HepG2 (cell line): ENCODE measurements around the gene PALM2AKAP2. TPM values are rescaled to one million over a fixed set of nuclear protein-coding genes. Genes with fewer than 3 reads are reported as not detected.

ENCODE experiments used
- ATAC-seq: fragments of 200-7000 bp; cut with Tn5 transposase; 3 replicates; pipeline ENCODE4 v1.9.1; 2020; ENCODE audit warnings: mild to moderate bottlenecking, moderate library complexity
- Bru-seq: library from RNA; stranded (reverse); fragments of 400-500 nt; gene quantifications from one replicate; lab custom pipeline; 2021; lab: Mats Ljungman, UMichigan
- BruChase-seq, 2 experiments: library from RNA; stranded (reverse); fragments of 400-500 nt; gene quantifications; one replicate each; lab custom pipeline; 2021; lab: Mats Ljungman, UMichigan
- BruUV-seq: library from RNA; stranded (reverse); fragments of 400-500 nt; replicated peaks from 2 replicates; lab custom pipeline; 2021; lab: Mats Ljungman, UMichigan
- CTCF ChIA-PET: fragments of 300-600 bp; formaldehyde crosslinking; extraction: SDS; loops from one replicate; lab custom pipeline; 2021; ENCODE audit warnings: low total read pairs, inconsistent platforms, low intra/inter-chr PET ratio; lab: Yijun Ruan, JAX
- POLR2A ChIA-PET: fragments of 350-600 bp; sonication (Branson Sonifier 250); formaldehyde crosslinking; loops from one replicate; lab custom pipeline; 2020; ENCODE audit warnings: antibody characterized with exemption, inconsistent platforms; lab: Yijun Ruan, JAX
- DNase-seq: peaks from one replicate; pipeline ENCODE4 v3.0.0-alpha.2; 2015; ENCODE audit warnings: low spot score
- FAIRE-seq: peaks from 3 replicates; lab custom pipeline; 2011; peaks lifted over from hg19 to GRCh38; lab: Jason Lieb, UNC
- H2AFZ ChIP-seq: one replicate; pipeline ENCODE4 v1.6.1; 2011; ENCODE audit warnings: low read length, inconsistent platforms
- H3K27ac ChIP-seq: fragments of 300-600 bp; 3 replicates; pipeline ENCODE4 v1.8.0; 2011; ENCODE audit warnings: mixed run types, mild to moderate bottlenecking, mixed read lengths, low read length, inconsistent platforms; ENCODE audit not compliant: insufficient read depth; ENCODE audit errors: extremely low read length
- H3K27me3 ChIP-seq, 2 experiments: fragments of 200-600 bp in 1 of 2; 2 replicates in 1 of 2; 3 replicates in 1 of 2; pipeline versions ENCODE4 v1.6.0 to v1.8.0; 2011; ENCODE audit warnings: low read length in 2 of 2, mild to moderate bottlenecking in 2 of 2, moderate library complexity in 2 of 2, inconsistent platforms in 1 of 2; ENCODE audit not compliant: insufficient read depth in 2 of 2, control insufficient read depth in 1 of 2
- H3K36me3 ChIP-seq, 2 experiments: fragments of 200-600 bp in 1 of 2; replicated peaks in 1 of 2; 2 replicates in 1 of 2; 3 replicates in 1 of 2; pipeline versions ENCODE4 v1.5.1 to v1.8.0; 2011; ENCODE audit warnings: low read length in 2 of 2, inconsistent platforms in 1 of 2; ENCODE audit not compliant: insufficient read depth in 2 of 2, control insufficient read depth in 1 of 2
- H3K4me1 ChIP-seq: 2 replicates; pipeline ENCODE4 v1.5.1; 2012; ENCODE audit warnings: low read length, inconsistent platforms; ENCODE audit not compliant: insufficient read depth
- H3K4me2 ChIP-seq: 2 replicates; pipeline ENCODE4 v1.6.0; 2011; ENCODE audit warnings: low read depth, low read length, inconsistent platforms
- H3K4me3 ChIP-seq, 3 experiments: fragments of 200-600 bp in 1 of 3; sonication (generic), shearing (Covaris generic) in 1 of 3; replicated peaks in 1 of 3; 2 replicates each; pipeline ENCODE4 v1.5.1; 2011 to 2016; ENCODE audit warnings: low read length in 3 of 3, inconsistent platforms in 2 of 3, low read depth in 2 of 3, mild to moderate bottlenecking in 2 of 3, control low read depth in 1 of 3, mixed read lengths in 1 of 3; ENCODE audit not compliant: insufficient read depth in 1 of 3
- H3K79me2 ChIP-seq: one replicate; pipeline ENCODE4 v1.6.1; 2011; ENCODE audit warnings: low read length, inconsistent platforms; ENCODE audit not compliant: insufficient read depth
- H3K9ac ChIP-seq: 2 replicates; pipeline ENCODE4 v1.6.0; 2011; ENCODE audit warnings: mild to moderate bottlenecking, low read depth, low read length, inconsistent platforms; ENCODE audit not compliant: insufficient read depth
- H3K9me3 ChIP-seq: 2 replicates; pipeline ENCODE4 v1.5.1; 2012; ENCODE audit warnings: mild to moderate bottlenecking, low read length
- H4K20me1 ChIP-seq: 2 replicates; pipeline ENCODE4 v1.6.0; 2011; ENCODE audit warnings: inconsistent platforms, mild to moderate bottlenecking, low read length, moderate library complexity; ENCODE audit not compliant: insufficient read depth
- BHLHE40 ChIP-seq: IDR thresholded peaks from 2 replicates; pipeline ENCODE4 v1.6.1; 2011; ENCODE audit warnings: low read length, improper control_type of control experiment
- HNRNPH1 ChIP-seq: fragments of 200-400 bp; formaldehyde crosslinking; optimal IDR thresholded peaks from 2 replicates; pipeline ENCODE3; 2017; ENCODE audit warnings: mild to moderate bottlenecking, low read depth, low read length
- KLF11 ChIP-seq: IDR thresholded peaks from 2 replicates; pipeline ENCODE4 v1.6.1; 2016; ENCODE audit warnings: missing compliant biosample characterization
- RAD21 ChIP-seq: fragments of 450-650 bp; formaldehyde crosslinking; IDR thresholded peaks from 2 replicates; pipeline ENCODE4 v1.5.0; 2020; ENCODE audit warnings: mild to moderate bottlenecking
- SKI ChIP-seq: fragments of 450-650 bp; IDR thresholded peaks from one replicate; pipeline ENCODE4 v1.6.1; 2018; ENCODE audit warnings: mild to moderate bottlenecking; ENCODE audit not compliant: partially characterized antibody
- STAT5B ChIP-seq: sonication (generic); formaldehyde crosslinking; IDR thresholded peaks from 2 replicates; pipeline ENCODE4 v1.4.0; 2020; ENCODE audit warnings: missing genetic modification reagents
- ZNF253 ChIP-seq: sonication (generic); formaldehyde crosslinking; IDR thresholded peaks from 2 replicates; pipeline ENCODE4 v1.8.0; 2022; ENCODE audit warnings: mild to moderate bottlenecking, missing genetic modification reagents, borderline replicate concordance
- ZNF687 ChIP-seq: sonication (generic); formaldehyde crosslinking; IDR thresholded peaks from 2 replicates; pipeline ENCODE4 v1.5.1; 2020; ENCODE audit warnings: mild to moderate bottlenecking, missing genetic modification reagents, moderate library complexity
- ZNF768 ChIP-seq: sonication (generic); formaldehyde crosslinking; IDR thresholded peaks from 2 replicates; pipeline ENCODE4 v1.4.0; 2020; ENCODE audit warnings: missing genetic modification reagents
- WGBS: methylation state at CpG from one replicate; pipeline ENCODE4 v1.1.6; 2017; ENCODE audit warnings: low lambda C conversion rate; 5-methylcytosine and 5-hydroxymethylcytosine counted together
- in situ Hi-C: cut with HindIII; loops from 2 replicates; pipeline ENCODE4 v1.10.0; 2017; ENCODE audit warnings: low pct_unique_long_range_greater_than_20kb; ENCODE audit not compliant: extremely low pct_ligation_motif_present
- intact Hi-C: fragments of 100-400 bp; cut with micrococcal nuclease; formaldehyde crosslinking; loops from one replicate; pipeline ENCODE4 v1.10.0; 2022; ENCODE audit not compliant: unreplicated experiment
- long read RNA-seq, 2 experiments: library from RNA in 1 of 2; library from polyadenylated mRNA in 1 of 2; stranded (forward) in 1 of 2; unstranded in 1 of 2; transcript quantifications; one replicate each; pipeline ENCODE4 v2.0.0, GENCODE V29; 2019 to 2022
- polyA minus RNA-seq, 3 experiments: library from RNA; depleted of rRNA, polyadenylated mRNA; stranded (reverse); fragments of >200 nt; gene quantifications; 2 replicates each; pipeline ENCODE4 v1.2.3, GENCODE V29; 2011; ENCODE audit warnings: low replicate concordance in 1 of 3
- polyA plus RNA-seq, 8 experiments: library from polyadenylated mRNA; depleted of rRNA in 3 of 8; stranded (reverse) in 7 of 8; unstranded in 1 of 8; fragments of >200 nt; fragmentation: Illumina TruSeq in 4 of 8; extraction: Trizol in 4 of 8; gene quantifications; 2 replicates each; pipeline versions ENCODE4 v1.2.1 to v1.2.3, GENCODE V29; 2011 to 2016; ENCODE audit warnings: low read depth in 4 of 8, missing spikeins in 1 of 8, mixed read lengths in 1 of 8; ENCODE audit not compliant: insufficient read depth in 1 of 8
- total RNA-seq, 5 experiments: library from RNA; depleted of rRNA; stranded (reverse); fragments of >200 nt; fragmentation: Illumina TruSeq; extraction: Trizol; gene quantifications; 2 replicates each; pipeline ENCODE4 v1.2.3, GENCODE V29; 2016; ENCODE audit warnings: low read depth in 1 of 5
- TF ChIP-seq, protein P1 (sequence below): IDR thresholded peaks from 2 replicates; pipeline ENCODE4 v1.6.1; 2012; ENCODE audit warnings: inconsistent platforms
- TF ChIP-seq, protein P2 (sequence below): sonication (generic); formaldehyde crosslinking; IDR thresholded peaks from 2 replicates; pipeline ENCODE4 v1.4.0; 2020; ENCODE audit warnings: missing genetic modification reagents

Gene PALM2AKAP2
- total RNA-seq (2016; rRNA removed; fragmentation: Illumina TruSeq; extraction: Trizol) (1.5 and 1.8 TPM in 2 replicates), polyA plus RNA-seq (2011; rRNA removed) (0.14 and 0.25 TPM in 2 replicates), polyA minus RNA-seq (2011; rRNA and poly(A)+ RNA removed; ENCODE audit: low replicate concordance) (0.04 TPM in 1 of 2 replicates, not detected in the other), Bru-seq, nascent RNA (percentile 36 among the genes with signal in this experiment), BruChase-seq, experiment 1, labeled RNA remaining after a 6-hour chase (percentile 33 among the genes with signal in this experiment), BruChase-seq, experiment 2, labeled RNA remaining after a 2-hour chase (percentile 33 among the genes with signal in this experiment)
- 0.18 TPM in 1 of 2 replicates, not detected in the other for total RNA-seq (2016; cell fraction: cytosol; rRNA removed; fragmentation: Illumina TruSeq; extraction: Trizol; ENCODE audit: low read depth)
- total RNA-seq (2016; cell fraction: insoluble cytoplasmic fraction; rRNA removed; fragmentation: Illumina TruSeq; extraction: Trizol), result 1.1 and 1.7 TPM in 2 replicates
- 0.56 and 1.2 TPM in 2 replicates for total RNA-seq (2016; cell fraction: membrane; rRNA removed; fragmentation: Illumina TruSeq; extraction: Trizol)
- total RNA-seq (2016; cell fraction: nucleus; rRNA removed; fragmentation: Illumina TruSeq; extraction: Trizol), result 0.34 and 0.87 TPM in 2 replicates
- 0.11 and 0.24 TPM in 2 replicates for polyA plus RNA-seq (2011; cell fraction: cytosol; rRNA removed)
- polyA plus RNA-seq (2011; cell fraction: nucleus; rRNA removed), result 0.16 and 0.31 TPM in 2 replicates
- 0.63 and 0.75 TPM in 2 replicates for polyA plus RNA-seq (2012)
- not detected in 2 replicates for polyA plus RNA-seq (2016; cell fraction: cytosol; fragmentation: Illumina TruSeq; extraction: Trizol; ENCODE audit: low read depth)
- 0.19 TPM in 1 of 2 replicates, not detected in the other for polyA plus RNA-seq (2016; cell fraction: insoluble cytoplasmic fraction; fragmentation: Illumina TruSeq; extraction: Trizol; ENCODE audit: low read depth)
- not detected in 2 replicates for polyA plus RNA-seq (2016; cell fraction: membrane; fragmentation: Illumina TruSeq; extraction: Trizol; ENCODE audit: low read depth)
- 0.26 and 0.41 TPM in 2 replicates for polyA plus RNA-seq (2016; cell fraction: nucleus; fragmentation: Illumina TruSeq; extraction: Trizol; ENCODE audit: insufficient read depth, low read depth)
- 0.20 and 0.88 TPM in 2 replicates for polyA minus RNA-seq (2011; cell fraction: cytosol; rRNA and poly(A)+ RNA removed)
- 0.87 and 1.5 TPM in 2 replicates for polyA minus RNA-seq (2011; cell fraction: nucleus; rRNA and poly(A)+ RNA removed)
- long read RNA-seq, experiment 1, result 0 reads
- long read RNA-seq, experiment 2, result 0 reads

GRCh38 chr9:109779711-109780452 lies at the start of gene PALM2AKAP2:
Gene PALM2AKAP2, plus strand, starts transcription at chr9:109780198. Its CDS starts 291 bp downstream, at chr9:109780489.
- Histone ChIP-seq H2AFZ (no peak within 1 kb of the TSS), H3K4me3 (peak within 1 kb of the TSS; percentile 25 to 63 (median 45); a peak in 5 of 6 replicates), H3K27ac (no peak within 1 kb of the TSS), H3K79me2 (no peaks in the 10 kb centered on the region), H3K36me3 (no peaks in the 10 kb centered on the region), H3K4me2 (peak within 1 kb of the TSS; percentile 58), H3K9ac (no peak within 1 kb of the TSS), H4K20me1 (no peaks in the 10 kb centered on the region), H3K9me3 (no peaks in the 10 kb centered on the region), H3K27me3 (peaks cover 0 to 16% of the 10 kb centered on the region in 2 experiments; a peak in 1 of 5 replicates), H3K4me1 (no peaks in the 10 kb centered on the region)
- CTCF ChIA-PET, result no interaction called here
- peak; percentile 96 for ATAC-seq
- in situ Hi-C loops, result no loop called here
- no peak for FAIRE-seq
- no peak for DNase-seq
- POLR2A ChIA-PET, result no interaction called here
- under 1% methylated on average over 10 of the region's 85 CpGs for WGBS
- no TSS peak for BruUV-seq
- intact Hi-C loops, result no loop called here
- TF ChIP-seq, protein P1, sequence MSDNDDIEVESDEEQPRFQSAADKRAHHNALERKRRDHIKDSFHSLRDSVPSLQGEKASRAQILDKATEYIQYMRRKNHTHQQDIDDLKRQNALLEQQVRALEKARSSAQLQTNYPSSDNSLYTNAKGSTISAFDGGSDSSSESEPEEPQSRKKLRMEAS, result peak; percentile 62
- TF ChIP-seq ZNF768 (0 out of 2 replicates have a peak, but pooled peaks have one; percentile 27), KLF11 (CRISPR knock-in tag) (no peak), STAT5B (CRISPR knock-in tag) (no peak), HNRNPH1 (no peak), BHLHE40 (peak; percentile 32; the same call in 1 of the 2 replicates), RAD21 (CRISPR knock-in tag) (peak; percentile 56; the same call in 1 of the 2 replicates), ZNF253 (no peak), ZNF687 (peak; percentile 22; the same call in 1 of the 2 replicates), SKI (peak; percentile 77)
- TF ChIP-seq, protein P2, sequence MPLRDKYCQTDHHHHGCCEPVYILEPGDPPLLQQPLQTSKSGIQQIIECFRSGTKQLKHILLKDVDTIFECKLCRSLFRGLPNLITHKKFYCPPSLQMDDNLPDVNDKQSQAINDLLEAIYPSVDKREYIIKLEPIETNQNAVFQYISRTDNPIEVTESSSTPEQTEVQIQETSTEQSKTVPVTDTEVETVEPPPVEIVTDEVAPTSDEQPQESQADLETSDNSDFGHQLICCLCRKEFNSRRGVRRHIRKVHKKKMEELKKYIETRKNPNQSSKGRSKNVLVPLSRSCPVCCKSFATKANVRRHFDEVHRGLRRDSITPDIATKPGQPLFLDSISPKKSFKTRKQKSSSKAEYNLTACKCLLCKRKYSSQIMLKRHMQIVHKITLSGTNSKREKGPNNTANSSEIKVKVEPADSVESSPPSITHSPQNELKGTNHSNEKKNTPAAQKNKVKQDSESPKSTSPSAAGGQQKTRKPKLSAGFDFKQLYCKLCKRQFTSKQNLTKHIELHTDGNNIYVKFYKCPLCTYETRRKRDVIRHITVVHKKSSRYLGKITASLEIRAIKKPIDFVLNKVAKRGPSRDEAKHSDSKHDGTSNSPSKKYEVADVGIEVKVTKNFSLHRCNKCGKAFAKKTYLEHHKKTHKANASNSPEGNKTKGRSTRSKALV (CRISPR knock-in tag), result peak; percentile 90; the same call in 1 of the 2 replicates
